ENCODE results near the gene C1QC. TPM values are rescaled to one million over a fixed set of nuclear protein-coding genes. Genes with fewer than 3 reads are reported as not detected.

C1QC gene
- not detected in 2 replicates for total RNA-seq (2014; rRNA removed; shearing (Covaris generic))
- polyA plus RNA-seq (2015; cell fraction: cytosol; rRNA removed): not detected in 2 replicates
- not detected in 2 replicates for polyA plus RNA-seq (2015; cell fraction: nucleus; rRNA removed)

GRCh38 chr1:22643381-22643780 is at the start of gene C1QC:
Gene C1QC (plus strand): TSS chr1:22643633. CDS start chr1:22644024, 391 bp downstream.
- in situ Hi-C loops (cut with HindIII; ENCODE audit: low pct_unique_long_range_greater_than_20kb, low sequenced_read_pairs): no loop called here
- DNase-seq (ENCODE audit: low read depth, low spot score): no peak

- no peak for DNase-seq (ENCODE audit: low read depth, low spot score)
- in situ Hi-C loops (cut with HindIII; ENCODE audit: low pct_unique_long_range_greater_than_20kb, low sequenced_read_pairs): no loop called here
These were observed 49.0 kb upstream of the C1QC start for GRCh38 chr1:22594396-22594795.

GRCh38 chr1:22595108-22595507 is 48.3 kb upstream of the C1QC start:
- DNase-seq (ENCODE audit: low read depth, low spot score): no peak
- in situ Hi-C loops (cut with HindIII; ENCODE audit: low pct_unique_long_range_greater_than_20kb, low sequenced_read_pairs): no loop called here

GRCh38 chr1:22597301-22597965 is 46.0 kb upstream of the C1QC start:
- DNase-seq (ENCODE audit: low read depth, low spot score): no peak
- in situ Hi-C loops (cut with HindIII; ENCODE audit: low pct_unique_long_range_greater_than_20kb, low sequenced_read_pairs): no loop called here

- in situ Hi-C loops (cut with HindIII; ENCODE audit: low pct_unique_long_range_greater_than_20kb, low sequenced_read_pairs): no loop called here
- DNase-seq (ENCODE audit: low read depth, low spot score): no peak
These were observed 45.4 kb upstream of the C1QC start for GRCh38 chr1:22597996-22598395.

- no peak for DNase-seq (ENCODE audit: low read depth, low spot score)
- in situ Hi-C loops (cut with HindIII; ENCODE audit: low pct_unique_long_range_greater_than_20kb, low sequenced_read_pairs): no loop called here
These were observed 44.7 kb upstream of the C1QC start for GRCh38 chr1:22598736-22599135.

GRCh38 chr1:22600071-22600816 is 43.2 kb upstream of the C1QC start:
- in situ Hi-C loops (cut with HindIII; ENCODE audit: low pct_unique_long_range_greater_than_20kb, low sequenced_read_pairs): no loop called here
- DNase-seq (ENCODE audit: low read depth, low spot score): no peak

- no peak for DNase-seq (ENCODE audit: low read depth, low spot score)
- in situ Hi-C loops (cut with HindIII; ENCODE audit: low pct_unique_long_range_greater_than_20kb, low sequenced_read_pairs): no loop called here
These were observed 42.4 kb upstream of the C1QC start for GRCh38 chr1:22600817-22601605.

GRCh38 chr1:22601610-22602009 is 41.8 kb upstream of the C1QC start:
- in situ Hi-C loops (cut with HindIII; ENCODE audit: low pct_unique_long_range_greater_than_20kb, low sequenced_read_pairs): no loop called here

GRCh38 chr1:22602060-22602740 is 41.2 kb upstream of the C1QC start:
- in situ Hi-C loops (cut with HindIII; ENCODE audit: low pct_unique_long_range_greater_than_20kb, low sequenced_read_pairs): no loop called here
- no peak for DNase-seq (ENCODE audit: low read depth, low spot score)

More at GRCh38 chr1:22601610-22602009, 41.8 kb upstream of the C1QC start:
- no peak for DNase-seq (ENCODE audit: low read depth, low spot score)

GRCh38 chr1:22606161-22606560 is 37.3 kb upstream of the C1QC start:
- in situ Hi-C loops (cut with HindIII; ENCODE audit: low pct_unique_long_range_greater_than_20kb, low sequenced_read_pairs): no loop called here
- DNase-seq (ENCODE audit: low read depth, low spot score): no peak

- DNase-seq (ENCODE audit: low read depth, low spot score): no peak
- in situ Hi-C loops (cut with HindIII; ENCODE audit: low pct_unique_long_range_greater_than_20kb, low sequenced_read_pairs): no loop called here
These were observed 36.3 kb upstream of the C1QC start for GRCh38 chr1:22607154-22607553.

GRCh38 chr1:22608361-22608760 is 35.1 kb upstream of the C1QC start:
- no peak for DNase-seq (ENCODE audit: low read depth, low spot score)
- in situ Hi-C loops (cut with HindIII; ENCODE audit: low pct_unique_long_range_greater_than_20kb, low sequenced_read_pairs): no loop called here

GRCh38 chr1:22609291-22609690 is 34.1 kb upstream of the C1QC start:
- in situ Hi-C loops (cut with HindIII; ENCODE audit: low pct_unique_long_range_greater_than_20kb, low sequenced_read_pairs): no loop called here
- no peak for DNase-seq (ENCODE audit: low read depth, low spot score)

GRCh38 chr1:22611530-22611947 is 31.9 kb upstream of the C1QC start:
- DNase-seq (ENCODE audit: low read depth, low spot score): peak; percentile 42
- in situ Hi-C loops (cut with HindIII; ENCODE audit: low pct_unique_long_range_greater_than_20kb, low sequenced_read_pairs): no loop called here

- in situ Hi-C loops (cut with HindIII; ENCODE audit: low pct_unique_long_range_greater_than_20kb, low sequenced_read_pairs): no loop called here
- DNase-seq (ENCODE audit: low read depth, low spot score): no peak
These were observed 30.5 kb upstream of the C1QC start for GRCh38 chr1:22612671-22613571.

- in situ Hi-C loops (cut with HindIII; ENCODE audit: low pct_unique_long_range_greater_than_20kb, low sequenced_read_pairs): no loop called here
- no peak for DNase-seq (ENCODE audit: low read depth, low spot score)
These were observed 29.9 kb upstream of the C1QC start for GRCh38 chr1:22613572-22613918.

Data from SK-MEL-5 (cell line).